ENCODE measurements around the gene ARAP3. TPM values are rescaled to one million over a fixed set of nuclear protein-coding genes. Genes with fewer than 3 reads are reported as not detected.

The ARAP3 gene
- total RNA-seq, 3 donors from 2014 or later, result 2.6 to 12.1 (median 5.9) TPM

- H3K27me3 ChIP-seq, result no peaks in the 10 kb centered on the region
- H3K4me1 ChIP-seq, result no peaks in the 10 kb centered on the region
- no peak for DNase-seq (ENCODE audit: low spot score in 2 of 2)
- no peak overlapping the region for H3K4me3 ChIP-seq
- no peaks in the 10 kb centered on the region for H3K36me3 ChIP-seq
- TF ChIP-seq, protein P1, sequence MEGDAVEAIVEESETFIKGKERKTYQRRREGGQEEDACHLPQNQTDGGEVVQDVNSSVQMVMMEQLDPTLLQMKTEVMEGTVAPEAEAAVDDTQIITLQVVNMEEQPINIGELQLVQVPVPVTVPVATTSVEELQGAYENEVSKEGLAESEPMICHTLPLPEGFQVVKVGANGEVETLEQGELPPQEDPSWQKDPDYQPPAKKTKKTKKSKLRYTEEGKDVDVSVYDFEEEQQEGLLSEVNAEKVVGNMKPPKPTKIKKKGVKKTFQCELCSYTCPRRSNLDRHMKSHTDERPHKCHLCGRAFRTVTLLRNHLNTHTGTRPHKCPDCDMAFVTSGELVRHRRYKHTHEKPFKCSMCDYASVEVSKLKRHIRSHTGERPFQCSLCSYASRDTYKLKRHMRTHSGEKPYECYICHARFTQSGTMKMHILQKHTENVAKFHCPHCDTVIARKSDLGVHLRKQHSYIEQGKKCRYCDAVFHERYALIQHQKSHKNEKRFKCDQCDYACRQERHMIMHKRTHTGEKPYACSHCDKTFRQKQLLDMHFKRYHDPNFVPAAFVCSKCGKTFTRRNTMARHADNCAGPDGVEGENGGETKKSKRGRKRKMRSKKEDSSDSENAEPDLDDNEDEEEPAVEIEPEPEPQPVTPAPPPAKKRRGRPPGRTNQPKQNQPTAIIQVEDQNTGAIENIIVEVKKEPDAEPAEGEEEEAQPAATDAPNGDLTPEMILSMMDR (IDR thresholded peaks at IDR 0.05), result no peak
- TF ChIP-seq POLR2AphosphoS5 (IDR thresholded peaks at IDR 0.05), result no peak
- TF ChIP-seq POLR2A (IDR thresholded peaks at IDR 0.05), result no peak
- H3K27ac ChIP-seq, result no peak overlapping the region
- intact Hi-C loops (cut with DNase I; ENCODE audit: low total_unique reads), result loop anchor here (1.0 kb wide), 1 partner anchor 48 kb away; no protein-coding TSS in a partner anchor
- no peaks in the 10 kb centered on the region for H3K9me3 ChIP-seq
Observed at GRCh38 chr5:141714542-141715310, 32.7 kb upstream of the ARAP3 start.

- Histone ChIP-seq H3K4me1 (no peaks in the 10 kb centered on the region), H3K27me3 (no peaks in the 10 kb centered on the region), H3K9me3 (no peaks in the 10 kb centered on the region), H3K27ac (no peak overlapping the region), H3K36me3 (no peaks in the 10 kb centered on the region), H3K4me3 (no peak overlapping the region)
- no peak for DNase-seq (ENCODE audit: low spot score in 2 of 2)
- intact Hi-C loops (cut with DNase I; ENCODE audit: low total_unique reads), result loop anchor here (1.0 kb wide), 1 partner anchor 49 kb away; no protein-coding TSS in a partner anchor
- TF ChIP-seq POLR2A (IDR thresholded peaks at IDR 0.05), result no peak
- TF ChIP-seq, protein P1 (IDR thresholded peaks at IDR 0.05), result no peak
Observed at GRCh38 chr5:141713616-141714309, 31.7 kb upstream of the ARAP3 start.

- intact Hi-C loops (cut with DNase I; ENCODE audit: low total_unique reads), result no loop called here
- TF ChIP-seq, protein P1 (IDR thresholded peaks at IDR 0.05), result no peak
- TF ChIP-seq POLR2A (IDR thresholded peaks at IDR 0.05) (no peak), POLR2AphosphoS5 (IDR thresholded peaks at IDR 0.05) (no peak)
- Histone ChIP-seq H3K4me1 (no peaks in the 10 kb centered on the region), H3K4me3 (no peak overlapping the region), H3K27ac (no peak overlapping the region), H3K36me3 (no peaks in the 10 kb centered on the region), H3K27me3 (no peaks in the 10 kb centered on the region), H3K9me3 (no peaks in the 10 kb centered on the region)
- DNase-seq (ENCODE audit: low spot score in 2 of 2), result no peak
Observed at GRCh38 chr5:141711687-141712086, 29.7 kb upstream of the ARAP3 start.

- no peaks in the 10 kb centered on the region for H3K4me1 ChIP-seq
- TF ChIP-seq POLR2AphosphoS5 (IDR thresholded peaks at IDR 0.05) (no peak), POLR2A (IDR thresholded peaks at IDR 0.05) (no peak)
- TF ChIP-seq, protein P1 (IDR thresholded peaks at IDR 0.05), result no peak
- DNase-seq (ENCODE audit: low spot score in 2 of 2), result no peak
- intact Hi-C loops (cut with DNase I; ENCODE audit: low total_unique reads), result no loop called here
- no peaks in the 10 kb centered on the region for H3K36me3 ChIP-seq
- H3K9me3 ChIP-seq, result no peaks in the 10 kb centered on the region
- no peak overlapping the region for H3K27ac ChIP-seq
- no peaks in the 10 kb centered on the region for H3K27me3 ChIP-seq
- no peak overlapping the region for H3K4me3 ChIP-seq
Observed at GRCh38 chr5:141709699-141710267, 27.8 kb upstream of the ARAP3 start.

- no peaks in the 10 kb centered on the region for H3K27me3 ChIP-seq
- DNase-seq (ENCODE audit: low spot score in 2 of 2), result no peak
Observed at GRCh38 chr5:141708016-141708415, 26.0 kb upstream of the ARAP3 start.

More at GRCh38 chr5:141708016-141708415, 26.0 kb upstream of the ARAP3 start:
- no peak for TF ChIP-seq POLR2AphosphoS5 (IDR thresholded peaks at IDR 0.05)
- TF ChIP-seq, protein P1 (IDR thresholded peaks at IDR 0.05), result no peak
- TF ChIP-seq POLR2A (IDR thresholded peaks at IDR 0.05), result no peak
- H3K4me3 ChIP-seq, result no peak overlapping the region
- H3K27ac ChIP-seq, result no peak overlapping the region
- no peaks in the 10 kb centered on the region for H3K4me1 ChIP-seq
- intact Hi-C loops (cut with DNase I; ENCODE audit: low total_unique reads), result no loop called here
- H3K9me3 ChIP-seq, result no peaks in the 10 kb centered on the region
- no peaks in the 10 kb centered on the region for H3K36me3 ChIP-seq
